ENCODE measurements around the gene SYCP2L.
"Not testable (repeated sequence)": the region's sequence is repeated elsewhere in the genome, so short reads cannot be mapped to it uniquely, and the experiment has no call there.

SYCP2L gene

GRCh38 chr6:10979603-10980002, 92.8 kb downstream of the SYCP2L start:
- TF ChIP-seq CTCF (IDR thresholded peaks at IDR 0.05; ENCODE audit: low read depth, low read length): no peak

GRCh38 chr6:10981409-10981808, 94.6 kb downstream of the SYCP2L start:
- no peak for DNase-seq
- H3K27me3 ChIP-seq: no peaks in the 10 kb centered on the region
- no peaks in the 10 kb centered on the region; the same call in 1 of the 2 replicates for H3K9me3 ChIP-seq
- no peaks in the 10 kb centered on the region for H3K36me3 ChIP-seq
- TF ChIP-seq CTCF (IDR thresholded peaks at IDR 0.05; ENCODE audit: low read depth, low read length): no peak
- H3K4me3 ChIP-seq (ENCODE audit: low read depth, low read length): no peak overlapping the region
- H3K4me1 ChIP-seq: no peaks in the 10 kb centered on the region

More at GRCh38 chr6:10979603-10980002, 92.8 kb downstream of the SYCP2L start:
- no peaks in the 10 kb centered on the region for H3K36me3 ChIP-seq
- DNase-seq: no peak
- H3K4me3 ChIP-seq (ENCODE audit: low read depth, low read length): no peak overlapping the region
- H3K27me3 ChIP-seq: no peaks in the 10 kb centered on the region
- no peaks in the 10 kb centered on the region for H3K4me1 ChIP-seq
- no peaks in the 10 kb centered on the region; the same call in 1 of the 2 replicates for H3K9me3 ChIP-seq

- H3K4me3 ChIP-seq (ENCODE audit: low read depth, low read length): not testable (repeated sequence)
Measured at GRCh38 chr6:10984959-10985358, 98.1 kb downstream of the SYCP2L start.

GRCh38 chr6:10989587-10989986, 102.7 kb downstream of the SYCP2L start:
- H3K4me1 ChIP-seq: no peaks in the 10 kb centered on the region
- H3K4me3 ChIP-seq (ENCODE audit: low read depth, low read length): no peak overlapping the region
- no peak for DNase-seq
- H3K36me3 ChIP-seq: no peaks in the 10 kb centered on the region
- TF ChIP-seq CTCF (IDR thresholded peaks at IDR 0.05; ENCODE audit: low read depth, low read length): no peak
- H3K9me3 ChIP-seq: no peaks in the 10 kb centered on the region
- no peaks in the 10 kb centered on the region for H3K27me3 ChIP-seq

More at GRCh38 chr6:10984959-10985358, 98.1 kb downstream of the SYCP2L start:
- not testable (repeated sequence) for DNase-seq, H3K36me3 ChIP-seq, H3K4me1 ChIP-seq, H3K27me3 ChIP-seq, H3K9me3 ChIP-seq

DNA sequence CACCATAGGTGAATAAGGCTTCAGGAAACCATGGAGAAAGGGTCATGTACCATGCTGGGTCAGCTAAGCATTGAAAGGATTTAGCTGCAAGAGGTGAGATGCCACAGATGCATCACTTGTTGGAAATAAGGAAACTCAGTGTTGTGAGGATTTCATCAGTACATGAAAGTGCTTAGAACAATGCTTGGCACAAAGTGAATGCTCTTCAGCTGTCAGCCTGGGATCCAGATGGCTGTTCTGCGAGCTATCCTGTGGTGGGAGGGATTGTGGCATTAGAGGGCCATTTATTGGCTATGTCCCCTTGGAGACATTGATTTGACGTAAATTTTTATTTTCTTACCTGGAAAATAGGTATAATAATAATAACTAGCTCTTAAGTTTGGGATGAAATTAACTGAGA, 104.3 kb downstream of the SYCP2L start:
- H3K27me3 ChIP-seq: no peaks in the 10 kb centered on the region
- no peaks in the 10 kb centered on the region for H3K4me1 ChIP-seq
- TF ChIP-seq CTCF (IDR thresholded peaks at IDR 0.05; ENCODE audit: low read depth, low read length): no peak
- no peak overlapping the region for H3K4me3 ChIP-seq (ENCODE audit: low read depth, low read length)
- no peaks in the 10 kb centered on the region for H3K36me3 ChIP-seq
- H3K9me3 ChIP-seq: no peaks in the 10 kb centered on the region
- no peak for DNase-seq

- Histone ChIP-seq H3K27me3 (no peaks in the 10 kb centered on the region), H3K4me3 (ENCODE audit: low read depth, low read length) (no peak overlapping the region), H3K9me3 (no peaks in the 10 kb centered on the region), H3K4me1 (no peaks in the 10 kb centered on the region), H3K36me3 (no peaks in the 10 kb centered on the region)
- no peak for DNase-seq
- TF ChIP-seq CTCF (IDR thresholded peaks at IDR 0.05; ENCODE audit: low read depth, low read length): no peak
Measured at GRCh38 chr6:10993896-10994295, 107.0 kb downstream of the SYCP2L start.

Measured in BE2C (cell line).